VCaP (cell line): Measurements from ENCODE around the gene HK1.

ENCODE experiments used
- H3K27ac ChIP-seq: fragments of 450-650 bp; 2 replicates; pipeline ENCODE4 v1.5.1; 2017
- CTCF ChIP-seq: fragments of 450-650 bp; conservative IDR thresholded peaks from 2 replicates; pipeline ENCODE4 v1.5.1; 2017; ENCODE audit warnings: mild to moderate bottlenecking, moderate library complexity

The HK1 gene

GRCh38 chr10:69434926-69435325 lies 156.6 kb downstream of the HK1 start:
- H3K27ac ChIP-seq: no peak overlapping the region
- no peak for TF ChIP-seq CTCF

GRCh38 chr10:69435966-69436520 lies 157.7 kb downstream of the HK1 start:
- TF ChIP-seq CTCF: no peak

GRCh38 chr10:69437321-69438259 lies 159.3 kb downstream of the HK1 start:
- no peak for TF ChIP-seq CTCF
- peak overlapping the region; percentile 60 for H3K27ac ChIP-seq

More at GRCh38 chr10:69435966-69436520, 157.7 kb downstream of the HK1 start:
- no peak overlapping the region for H3K27ac ChIP-seq

- H3K27ac ChIP-seq: peak overlapping the region; percentile 60
- no peak for TF ChIP-seq CTCF
Observed at GRCh38 chr10:69438536-69439349, 160.4 kb downstream of the HK1 start.

GRCh38 chr10:69439350-69439739 lies 161.0 kb downstream of the HK1 start:
- TF ChIP-seq CTCF: no peak
- peak overlapping the region; percentile 60 for H3K27ac ChIP-seq

GRCh38 chr10:69439813-69440506 lies 161.7 kb downstream of the HK1 start:
- H3K27ac ChIP-seq: peak overlapping the region; percentile 60; the same call in 1 of the 2 replicates
- TF ChIP-seq CTCF: no peak

GRCh38 chr10:69443354-69443753 lies 165.1 kb downstream of the HK1 start:
- H3K27ac ChIP-seq: no peak overlapping the region
- no peak for TF ChIP-seq CTCF
